ENCODE data around the gene THOP1.

The THOP1 gene

DNA sequence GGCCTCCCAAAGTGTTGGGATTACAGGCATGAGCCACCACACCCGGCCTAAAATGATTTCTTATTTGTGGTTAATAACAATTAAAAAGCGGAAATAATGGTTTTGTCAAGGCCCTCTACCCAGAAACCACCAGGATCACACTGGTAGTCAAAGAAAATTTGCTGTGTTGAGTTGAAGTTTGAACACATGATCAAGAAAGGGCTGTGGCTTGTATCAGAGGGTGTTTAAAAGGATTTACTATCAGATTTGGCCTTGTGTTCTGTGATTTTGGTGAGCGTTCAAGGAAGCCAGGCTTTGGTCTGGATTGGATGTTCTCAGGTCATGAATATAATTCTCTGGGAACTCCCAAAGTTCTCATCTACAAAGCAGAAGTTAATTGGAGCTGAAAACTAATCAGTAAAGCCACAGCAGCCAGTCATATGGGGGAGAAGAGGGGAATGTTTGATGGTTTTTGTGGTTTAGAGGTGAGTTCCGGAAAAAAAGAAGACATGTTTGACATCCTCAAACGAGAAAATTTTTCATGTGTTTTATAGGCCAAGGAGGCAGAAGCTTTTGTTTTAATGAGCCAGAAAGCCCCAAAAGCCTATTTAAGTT lies 71.3 kb downstream of the THOP1 start:
- DNase-seq: no peak

DNA sequence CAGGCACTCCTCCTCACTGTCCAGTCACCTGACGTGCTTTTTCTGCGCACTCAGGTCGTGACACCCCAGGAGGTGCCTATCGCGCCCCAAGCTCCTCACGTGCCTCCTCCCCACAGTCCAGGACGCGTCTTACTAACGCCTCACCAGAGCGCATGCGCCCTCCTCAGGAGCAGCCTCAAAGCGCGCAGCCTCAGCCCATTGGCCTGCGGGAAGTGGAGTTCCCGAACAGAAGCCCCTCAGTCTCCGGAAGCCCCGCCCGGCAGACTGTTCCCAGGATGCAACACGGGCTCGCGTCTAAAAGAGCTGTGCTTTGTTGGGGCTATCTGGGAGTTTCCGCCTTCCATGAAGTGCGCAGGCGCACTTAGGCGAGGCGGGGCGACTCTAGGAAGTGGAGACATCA lies 73.6 kb downstream of the THOP1 start:
- DNase-seq: no peak

DNA sequence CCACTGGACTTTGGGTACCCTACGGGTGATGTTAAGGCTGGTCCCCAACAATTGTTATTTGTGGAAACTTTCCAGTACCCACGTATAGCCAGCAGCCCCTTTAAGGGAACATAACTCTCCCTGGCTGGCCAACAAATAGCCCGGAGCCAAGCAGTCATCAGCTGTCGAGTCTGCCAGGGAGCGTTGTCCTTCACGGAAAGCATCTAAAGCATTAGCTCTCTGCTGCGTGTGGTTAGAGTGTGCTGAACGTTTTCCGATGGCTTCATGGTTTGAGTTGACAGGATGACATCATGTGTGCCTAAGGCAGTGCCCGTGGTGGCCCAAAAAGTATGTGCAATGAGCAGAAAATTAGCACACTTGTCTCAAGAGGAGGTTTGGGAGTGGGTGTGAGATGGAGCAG lies 78.5 kb downstream of the THOP1 start:
- DNase-seq: no peak
